Left colon (tissue), 2 donors: Measurements from ENCODE around the gene CYP2C9. TPM values are rescaled to one million over a fixed set of nuclear protein-coding genes. Genes with fewer than 3 reads are reported as not detected.
A peak's percentile ranks its signal among the peaks of the same experiment; 100 is the strongest.
"Not testable (repeated sequence)": the region's sequence is repeated elsewhere in the genome, so short reads cannot be mapped to it uniquely, and the experiment has no call there.

ENCODE experiments used
- ATAC-seq: fragments of 200-7000 bp; cut with Tn5 transposase; one replicate; pipeline ENCODE4 v1.9.1; 2020; ENCODE audit warnings: mild to moderate bottlenecking, moderate library complexity
- DNase-seq, 2 donors: peaks; one replicate each; pipeline ENCODE4 v3.0.0-alpha.2; 2020
- intact Hi-C, 2 donors: fragments of 100-400 bp; cut with DNase I in 1 of 2; cut with micrococcal nuclease in 1 of 2; formaldehyde crosslinking; loops; one replicate each; pipeline versions ENCODE4 v1.11.2 to v1.14.0; 2022; cut with DNase I, micrococcal nuclease
- long read RNA-seq: library from polyadenylated mRNA; unstranded; transcript quantifications from one replicate; pipeline ENCODE4 v2.0.0, GENCODE V29; 2021
- total RNA-seq, 2 donors: library from RNA; stranded (reverse); fragmentation: NEBNext Ultra II Directional; extraction: Animal tissue kit (Norgen Biotek cat#: 25700); gene quantifications; one replicate each; pipeline ENCODE4 v1.2.1, GENCODE V29; 2021
- donor health status: DM: no; HTN: no; CAD: no.
- donor health status: DM: yes; HTN: yes; CAD: no.

CYP2C9 gene
- 1 to 10 TPM in 1 of 2 donors, under 1 TPM in 1; 0.67 to 7.1 TPM for total RNA-seq
- long read RNA-seq: 0 reads

- DNase-seq (no peak), ATAC-seq (peak; percentile 40)
- intact Hi-C loops: no loop called here
These were observed at the start of gene CYP2C9 for GRCh38 chr10:94938383-94938782. Gene CYP2C9 (plus strand): TSS chr10:94938658. CDS start chr10:94938683, 25 bp downstream.

GRCh38 chr10:94889123-94889522 lies 49.3 kb upstream of the CYP2C9 start:
- no peak for DNase-seq

GRCh38 chr10:94890264-94891022 lies 48.0 kb upstream of the CYP2C9 start:
- intact Hi-C loops: no loop called here
- ATAC-seq: peak; percentile 40
- DNase-seq: no peak

More at GRCh38 chr10:94889123-94889522, 49.3 kb upstream of the CYP2C9 start:
- intact Hi-C loops: no loop called here
- no peak for ATAC-seq

- ATAC-seq, DNase-seq, intact Hi-C loops: not testable (repeated sequence)
These were observed 40.0 kb upstream of the CYP2C9 start for GRCh38 chr10:94898414-94898813.

- no peak for ATAC-seq
- intact Hi-C loops: no loop called here
These were observed 36.4 kb upstream of the CYP2C9 start for GRCh38 chr10:94902080-94902479.

GRCh38 chr10:94902570-94902969 lies 35.9 kb upstream of the CYP2C9 start:
- ATAC-seq (peak; percentile 97), DNase-seq (no peak)
- intact Hi-C loops: no loop called here

More at GRCh38 chr10:94902080-94902479, 36.4 kb upstream of the CYP2C9 start:
- no peak for DNase-seq

GRCh38 chr10:94904506-94905148 lies 33.8 kb upstream of the CYP2C9 start:
- ATAC-seq, intact Hi-C loops, DNase-seq: not testable (repeated sequence)

GRCh38 chr10:94916423-94916822 lies 22.0 kb upstream of the CYP2C9 start:
- DNase-seq: no peak
- ATAC-seq: no peak
- intact Hi-C loops: no loop called here

- DNase-seq: no peak
- intact Hi-C loops: no loop called here
- ATAC-seq: no peak
These were observed 1.7 kb upstream of the CYP2C9 start for GRCh38 chr10:94936721-94937120.

GRCh38 chr10:94943432-94944103 lies 5.1 kb downstream of the CYP2C9 start:
- intact Hi-C loops, ATAC-seq, DNase-seq: not testable (repeated sequence)

GRCh38 chr10:94946181-94946580 lies 7.7 kb downstream of the CYP2C9 start:
- ATAC-seq, intact Hi-C loops, DNase-seq: not testable (repeated sequence)

GRCh38 chr10:94963901-94964300 lies 25.4 kb downstream of the CYP2C9 start:
- DNase-seq: no peak
- intact Hi-C loops: no loop called here
- ATAC-seq: peak; percentile 91

- DNase-seq: no peak
- intact Hi-C loops: no loop called here
- no peak for ATAC-seq
These were observed 45.1 kb downstream of the CYP2C9 start for GRCh38 chr10:94983555-94983954.

- ATAC-seq (no peak), DNase-seq (no peak)
- intact Hi-C loops: no loop called here
These were observed 50.7 kb downstream of the CYP2C9 start for GRCh38 chr10:94989192-94989591.

- intact Hi-C loops: no loop called here
- no peak for ATAC-seq
- DNase-seq: no peak
These were observed 52.9 kb downstream of the CYP2C9 start for GRCh38 chr10:94991243-94991888.

- intact Hi-C loops: no loop called here
- DNase-seq (peak in 1 of 2 donors; percentile 6), ATAC-seq (no peak)
These were observed 54.4 kb downstream of the CYP2C9 start for GRCh38 chr10:94992811-94993210.

GRCh38 chr10:94997741-94998174 lies 59.3 kb downstream of the CYP2C9 start:
- ATAC-seq: no peak
- intact Hi-C loops: no loop called here
- no peak for DNase-seq

- ATAC-seq (no peak), DNase-seq (no peak)
- intact Hi-C loops: no loop called here
These were observed 88.0 kb downstream of the CYP2C9 start for GRCh38 chr10:95026461-95026860.

GRCh38 chr10:95031656-95032055 lies 93.2 kb downstream of the CYP2C9 start:
- ATAC-seq (no peak), DNase-seq (no peak)
- intact Hi-C loops: no loop called here
